Psoas muscle (tissue), 8 donors: ENCODE data around the gene HIPK1. TPM values are rescaled to one million over a fixed set of nuclear protein-coding genes. Genes with fewer than 3 reads are reported as not detected.
A peak's percentile ranks its signal among the peaks of the same experiment; 100 is the strongest.

Experiments
- ATAC-seq, 4 donors: fragments of 200-7000 bp; cut with Tn5 transposase; one replicate each; pipeline ENCODE4 v1.9.1; 2020; ENCODE audit warnings: moderate library complexity in 3 of 4, mild to moderate bottlenecking in 2 of 4
- DNase-seq, 2 donors: peaks; one replicate each; pipeline ENCODE4 v3.0.0-alpha.2; 2020
- H3K27ac ChIP-seq: fragments of 200-600 bp; one replicate; pipeline ENCODE4 v1.8.0; 2022
- H3K27me3 ChIP-seq, 3 donors: fragments of 200-600 bp in 1 of 3; one replicate each; pipeline versions ENCODE4 v1.6.1 to v1.8.0; 2013 to 2022; ENCODE audit warnings: low read length in 2 of 3, mild to moderate bottlenecking in 2 of 3, moderate library complexity in 1 of 3; ENCODE audit not compliant: insufficient read depth in 3 of 3
- H3K36me3 ChIP-seq, 2 donors: fragments of 200-600 bp in 1 of 2; one replicate each; pipeline versions ENCODE4 v1.6.1 to v1.8.0; 2013 to 2022; ENCODE audit warnings: low read depth in 1 of 2, mild to moderate bottlenecking in 1 of 2, moderate library complexity in 1 of 2; ENCODE audit not compliant: insufficient read depth in 1 of 2
- H3K4me1 ChIP-seq: fragments of 200-600 bp; one replicate; pipeline ENCODE4 v1.8.0; 2022
- H3K4me3 ChIP-seq: fragments of 200-600 bp; one replicate; pipeline ENCODE4 v1.8.0; 2022; ENCODE audit warnings: mild to moderate bottlenecking
- H3K9me3 ChIP-seq: fragments of 200-600 bp; one replicate; pipeline ENCODE4 v1.8.0; 2022
- CTCF ChIP-seq: fragments of 200-600 bp; IDR thresholded peaks from one replicate; pipeline ENCODE4 v1.8.0; 2022; ENCODE audit warnings: antibody characterized with exemption
- WGBS, 3 donors: extraction: QIAGEN DNeasy Blood & Tissue Kit; methylation state at CpG; one replicate each; pipeline versions ENCODE4 v1.1.6 to v1.1.7; 2013; 5-methylcytosine and 5-hydroxymethylcytosine counted together
- intact Hi-C, 2 donors: fragments of 100-400 bp; cut with DNase I; formaldehyde crosslinking; loops; one replicate each; pipeline versions ENCODE4 v1.11.0 to v1.14.2; 2022
- polyA plus RNA-seq, 3 donors: library from polyadenylated mRNA; stranded (reverse); fragments of 200-250 nt; gene quantifications; one replicate each; pipeline ENCODE4 v1.2.3, GENCODE V29; 2013
- total RNA-seq, 4 donors: library from RNA; stranded (reverse); fragmentation: NEBNext Ultra II Directional in 2 of 4; extraction: Animal tissue kit (Norgen Biotek cat#: 25700) in 2 of 4; gene quantifications; one replicate each; pipeline versions ENCODE4 v1.2.1 to v1.2.4, GENCODE V29; 2021 to 2023
- donor health status: healthy with polysubstance abuse.
- donor health status: DM: no; HTN: no; CAD: no; lungs with moderate emphysema.
- donor health status: Bipolar disorder and iron deficiency.
- donor health status: healthy.
- donor health status: DM: yes; HTN: yes; CAD: no.
- donor health status: DM: no; HTN: no; CAD: no.
- donor health status: DM: no; HTN: no; CAD: no.
- donor health status: DM: yes; HTN: yes; CAD: no.

HIPK1 gene
- total and polyA plus RNA-seq, 7 donors: 16.8 to 80.6 (median 56.0) TPM

GRCh38 chr1:113978863-113979702 is 50.0 kb downstream of the HIPK1 start, which contains the start of gene OLFML3:
Gene OLFML3 (plus strand): TSS chr1:113979474. CDS start chr1:113979517, 43 bp downstream.
- Histone ChIP-seq H3K4me1 (peaks cover 49% of the 10 kb centered on the region), H3K9me3 (no peaks in the 10 kb centered on the region), H3K36me3 (peaks cover 0 to 8% of the 10 kb centered on the region in 2 donors), H3K27ac (peak within 1 kb of the TSS; percentile 85), H3K4me3 (peak within 1 kb of the TSS; percentile 41), H3K27me3 (no peaks in the 10 kb centered on the region)
- WGBS, 3 donors: 31 to 35% (median 33%) methylated on average over 13 of the region's 13 CpGs
- intact Hi-C loops: loop anchor here (2.0 kb wide), 1 partner anchor 304 kb away; no protein-coding TSS in a partner anchor
- ATAC-seq (peak; percentile 62 to 76 (median 74)), DNase-seq (peak; percentile 82 to 89)
- peak; percentile 74 for TF ChIP-seq CTCF

- WGBS, 3 donors: 47 to 52% (median 47%) methylated on average over 10 of the region's 10 CpGs
- H3K27me3 ChIP-seq: no peaks in the 10 kb centered on the region
- DNase-seq (peak; percentile 73 to 84), ATAC-seq (no peak)
- no peak for TF ChIP-seq CTCF
- H3K36me3 ChIP-seq: no peaks in the 10 kb centered on the region
- peak overlapping the region; percentile 85 for H3K27ac ChIP-seq
- peaks cover 45% of the 10 kb centered on the region for H3K4me1 ChIP-seq
- peak overlapping the region; percentile 41 for H3K4me3 ChIP-seq
- H3K9me3 ChIP-seq: no peaks in the 10 kb centered on the region
- intact Hi-C loops: loop anchor here (5.0 to 10.0 kb wide), 5 partner anchors 47 to 237 kb away; partner anchors contain the start of gene SYT6 (in 1 of the 2)
Measured at GRCh38 chr1:113980110-113980509, 51.0 kb downstream of the HIPK1 start.

GRCh38 chr1:113981962-113982931 is 53.1 kb downstream of the HIPK1 start:
- no peaks in the 10 kb centered on the region for H3K27me3 ChIP-seq
- DNase-seq: peak; percentile 79 to 88
- intact Hi-C loops: loop anchor here (5.0 to 10.0 kb wide), 5 partner anchors 45 to 235 kb away; partner anchors contain the start of gene SYT6 (in 1 of the 2)

More at GRCh38 chr1:113981962-113982931, 53.1 kb downstream of the HIPK1 start:
- peak overlapping the region; percentile 61 for H3K4me3 ChIP-seq
- H3K27ac ChIP-seq: peak overlapping the region; percentile 85
- H3K4me1 ChIP-seq: peaks cover 25% of the 10 kb centered on the region
- peak; percentile 75 to 78 (median 77) for ATAC-seq
- no peaks in the 10 kb centered on the region for H3K36me3 ChIP-seq
- whole genome bisulfite sequencing, 3 donors: 25 to 39% (median 32%) methylated on average over 17 to 18 of the region's 18 CpGs
- H3K9me3 ChIP-seq: no peaks in the 10 kb centered on the region
- TF ChIP-seq CTCF: no peak
